Middle frontal gyrus (tissue), 1 donor: ENCODE measurements around the gene RBM28.

ENCODE experiments used
- DNase-seq: peaks from one replicate; pipeline ENCODE4 v3.0.0-alpha.2; 2015; ENCODE audit warnings: low spot score; ENCODE audit errors: extremely low spot score

RBM28 gene

GRCh38 chr7:128373606-128374005, 29.9 kb upstream of the RBM28 start:
- no peak for DNase-seq

GRCh38 chr7:128370491-128370890, 26.8 kb upstream of the RBM28 start:
- no peak for DNase-seq

GRCh38 chr7:128366986-128367385, 23.3 kb upstream of the RBM28 start:
- DNase-seq: no peak

GRCh38 chr7:128366300-128366699, 22.6 kb upstream of the RBM28 start:
- no peak for DNase-seq

GRCh38 chr7:128365432-128365831, 21.7 kb upstream of the RBM28 start:
- DNase-seq: no peak

GRCh38 chr7:128364166-128364870, 20.6 kb upstream of the RBM28 start:
- DNase-seq: no peak

GRCh38 chr7:128363261-128363721, 19.6 kb upstream of the RBM28 start:
- no peak for DNase-seq

GRCh38 chr7:128362670-128363069, 19.0 kb upstream of the RBM28 start:
- DNase-seq: no peak

GRCh38 chr7:128361411-128362379, 18.0 kb upstream of the RBM28 start, which contains the start of gene PRRT4:
TSS of gene PRRT4 (minus strand) at chr7:128361690.
- DNase-seq: no peak

- DNase-seq: no peak
These were observed 16.6 kb upstream of the RBM28 start for GRCh38 chr7:128360359-128360678.

- DNase-seq: no peak
These were observed 16.2 kb upstream of the RBM28 start for GRCh38 chr7:128359939-128360338.

GRCh38 chr7:128359336-128359735, 15.6 kb upstream of the RBM28 start:
- DNase-seq: no peak

GRCh38 chr7:128358233-128358632, 14.5 kb upstream of the RBM28 start:
- no peak for DNase-seq

- no peak for DNase-seq
These were observed 13.5 kb upstream of the RBM28 start for GRCh38 chr7:128357217-128357613.

- no peak for DNase-seq
These were observed 13.0 kb upstream of the RBM28 start for GRCh38 chr7:128356546-128357216.

- no peak for DNase-seq
These were observed 9.9 kb upstream of the RBM28 start for GRCh38 chr7:128353610-128354009.

- DNase-seq: no peak
These were observed 9.5 kb upstream of the RBM28 start for GRCh38 chr7:128353189-128353588.

GRCh38 chr7:128352636-128353035, 8.9 kb upstream of the RBM28 start:
- DNase-seq: no peak

- no peak for DNase-seq
These were observed 8.4 kb upstream of the RBM28 start for GRCh38 chr7:128352153-128352537.

GRCh38 chr7:128351296-128352152, 7.8 kb upstream of the RBM28 start:
- DNase-seq: no peak

- no peak for DNase-seq
These were observed 7.1 kb upstream of the RBM28 start for GRCh38 chr7:128350708-128351295.
